GM12878 (cell line): ENCODE results near the gene CRKL. TPM values are rescaled to one million over a fixed set of nuclear protein-coding genes. Genes with fewer than 3 reads are reported as not detected.

Source experiments
- ATAC-seq: fragments of 200-7000 bp; cut with Tn5 transposase; 3 replicates; pipeline ENCODE4 v1.9.1; 2020; ENCODE audit warnings: mild to moderate bottlenecking, moderate library complexity
- BruUV-seq: library from RNA; stranded (reverse); fragments of 400-500 nt; replicated peaks from 2 replicates; lab custom pipeline; 2021; lab: Mats Ljungman, UMichigan
- CTCF ChIA-PET: fragments of 300-600 bp; sonication (Branson Sonifier 250); formaldehyde crosslinking; extraction: SDS; loops from one replicate; lab custom pipeline; 2021; ENCODE audit warnings: inconsistent platforms; lab: Yijun Ruan, JAX
- POLR2A ChIA-PET: fragments of 350-600 bp; formaldehyde crosslinking; extraction: SDS; loops from one replicate; lab custom pipeline; 2021; ENCODE audit warnings: inconsistent platforms; lab: Charles Lee
- RAD21 ChIA-PET: fragments of 300-600 bp; sonication (Branson Sonifier 250); formaldehyde crosslinking; loops from one replicate; lab custom pipeline; 2023; ENCODE audit warnings: antibody characterized with exemption; ENCODE audit not compliant: unreplicated experiment; lab: Charles Lee
- SMC1A ChIA-PET: fragments of 300-600 bp; sonication (Branson Sonifier 250); formaldehyde crosslinking; loops from one replicate; lab custom pipeline; 2023; ENCODE audit not compliant: unreplicated experiment, uncharacterized antibody; lab: Charles Lee
- DNase-seq: peaks from one replicate; pipeline ENCODE4 v3.0.0-alpha.2; 2011; ENCODE audit warnings: low read depth, low spot score
- FAIRE-seq: peaks from 3 replicates; lab custom pipeline; 2011; peaks lifted over from hg19 to GRCh38; lab: Jason Lieb, UNC
- H2AFZ ChIP-seq: 2 replicates; pipeline ENCODE4 v1.6.0; 2011; ENCODE audit warnings: low read depth, low read length, control low read depth; ENCODE audit not compliant: control insufficient read depth
- H3K27ac ChIP-seq: 2 replicates; pipeline ENCODE4 v1.5.1; 2011; ENCODE audit warnings: control low read depth; ENCODE audit not compliant: control insufficient read depth, insufficient read depth
- H3K27me3 ChIP-seq, 2 experiments: replicated peaks in 1 of 2; 2 replicates each; pipeline versions ENCODE4 v1.6.0 to v1.6.1; 2011; ENCODE audit warnings: low read length in 1 of 2; ENCODE audit not compliant: control insufficient read depth in 2 of 2, insufficient read depth in 2 of 2
- H3K36me3 ChIP-seq, 2 experiments: 2 replicates each; pipeline ENCODE4 v1.5.1; 2011; ENCODE audit warnings: low read length in 1 of 2; ENCODE audit not compliant: control insufficient read depth in 2 of 2, insufficient read depth in 2 of 2
- H3K4me1 ChIP-seq: 2 replicates; pipeline ENCODE4 v1.6.1; 2011; ENCODE audit warnings: mild to moderate bottlenecking, low read length, moderate library complexity, mixed read lengths; ENCODE audit not compliant: control insufficient read depth, insufficient read depth
- H3K4me2 ChIP-seq: 2 replicates; pipeline ENCODE4 v1.6.0; 2011; ENCODE audit warnings: control low read depth; ENCODE audit not compliant: control insufficient read depth, insufficient read depth
- H3K4me3 ChIP-seq: fragments of 200-600 bp; sonication (generic); 2 replicates; pipeline ENCODE4 v1.5.1; 2016
- H3K79me2 ChIP-seq: 2 replicates; pipeline ENCODE4 v1.6.0; 2011; ENCODE audit warnings: low read length; ENCODE audit not compliant: control insufficient read depth, insufficient read depth
- H3K9ac ChIP-seq: 2 replicates; pipeline ENCODE4 v1.8.0; 2011; ENCODE audit warnings: low read length, control low read depth, mixed read lengths; ENCODE audit not compliant: control insufficient read depth, insufficient read depth
- H3K9me3 ChIP-seq: replicated peaks from 3 replicates; pipeline ENCODE4 v1.5.1; 2011; ENCODE audit warnings: mild to moderate bottlenecking, low read length; ENCODE audit not compliant: control insufficient read depth, insufficient read depth
- H4K20me1 ChIP-seq: 2 replicates; pipeline ENCODE4 v1.6.0; 2011; ENCODE audit not compliant: control insufficient read depth, insufficient read depth
- NR2C2 ChIP-seq: IDR thresholded peaks from 2 replicates; pipeline ENCODE4 v1.6.1; 2011; ENCODE audit warnings: borderline replicate concordance, low read depth; ENCODE audit not compliant: control insufficient read depth, insufficient read length
- RAD21 ChIP-seq: IDR thresholded peaks from 2 replicates; pipeline ENCODE4 v1.6.1; 2011; ENCODE audit warnings: mild to moderate bottlenecking, low read depth, low read length, moderate library complexity; ENCODE audit not compliant: insufficient read depth
- RUNX3 ChIP-seq: IDR thresholded peaks from 2 replicates; pipeline ENCODE4 v1.6.1; 2012; ENCODE audit warnings: low read length, inconsistent platforms
- TCF3 ChIP-seq: IDR thresholded peaks from 2 replicates; pipeline ENCODE4 v1.6.1; 2012; ENCODE audit warnings: low read depth, mild to moderate bottlenecking, low read length, borderline replicate concordance; ENCODE audit not compliant: insufficient read depth
- WGBS: methylation state at CpG from one replicate; pipeline ENCODE4 v1.1.6; 2016; ENCODE audit warnings: low lambda C conversion rate; ENCODE audit not compliant: insufficient replicate concordance, insufficient coverage; ENCODE audit errors: missing lambda C conversion rate; 5-methylcytosine and 5-hydroxymethylcytosine counted together
- in situ Hi-C: fragments of 300-500 bp; cut with MboI; formaldehyde crosslinking; loops from 9 replicates; pipeline ENCODE4 v1.14.3; 2018; ENCODE audit warnings: mixed read lengths
- intact Hi-C: fragments of 100-400 bp; cut with micrococcal nuclease; formaldehyde crosslinking; loops from one replicate; pipeline ENCODE4 v1.14.2; 2022; ENCODE audit not compliant: unreplicated experiment
- polyA plus RNA-seq, 11 experiments: library from polyadenylated mRNA; depleted of rRNA in 4 of 11; unstranded in 6 of 11; stranded (reverse) in 5 of 11; fragments of >200 nt; fragmentation: Nextera tagmentation in 4 of 11; fragmentation: Illumina TruSeq in 1 of 11; extraction: Ambion mirVana in 4 of 11; extraction: Trizol in 1 of 11; gene quantifications; 1 replicate in 1 of 11; 2 replicates in 10 of 11; pipeline versions ENCODE4 v1.2.1 to v1.2.3, GENCODE V29; 2011 to 2016; ENCODE audit warnings: inconsistent platforms in 2 of 11, missing spikeins in 2 of 11, low read depth in 1 of 11
- total RNA-seq, 4 experiments: library from RNA; depleted of rRNA in 3 of 4; stranded (reverse); fragments of >200 nt in 3 of 4; fragmentation: Illumina TruSeq in 1 of 4; extraction: Trizol in 1 of 4; gene quantifications; 2 replicates each; pipeline versions ENCODE4 v1.2.1 to v1.2.3, GENCODE V29; 2013 to 2021
- TF ChIP-seq, protein P1 (sequence below): IDR thresholded peaks from 2 replicates; pipeline ENCODE4 v1.6.1; 2011; ENCODE audit warnings: borderline replicate concordance, low read depth, mild to moderate bottlenecking, moderate library complexity, low read length; ENCODE audit not compliant: insufficient read depth, poor library complexity, severe bottlenecking
- TF ChIP-seq, protein P2 (sequence below): fragments of 450-650 bp; IDR thresholded peaks from 2 replicates; pipeline ENCODE4 v1.6.1; 2016; ENCODE audit warnings: mild to moderate bottlenecking, moderate library complexity, borderline replicate concordance

CRKL gene
- total and polyA plus RNA-seq, 10 of the 15 experiments (the other 5 are each of a cell fraction or from before 2014, with no cell fraction given), result 12.6 to 61.2 (median 32.7) TPM

DNA sequence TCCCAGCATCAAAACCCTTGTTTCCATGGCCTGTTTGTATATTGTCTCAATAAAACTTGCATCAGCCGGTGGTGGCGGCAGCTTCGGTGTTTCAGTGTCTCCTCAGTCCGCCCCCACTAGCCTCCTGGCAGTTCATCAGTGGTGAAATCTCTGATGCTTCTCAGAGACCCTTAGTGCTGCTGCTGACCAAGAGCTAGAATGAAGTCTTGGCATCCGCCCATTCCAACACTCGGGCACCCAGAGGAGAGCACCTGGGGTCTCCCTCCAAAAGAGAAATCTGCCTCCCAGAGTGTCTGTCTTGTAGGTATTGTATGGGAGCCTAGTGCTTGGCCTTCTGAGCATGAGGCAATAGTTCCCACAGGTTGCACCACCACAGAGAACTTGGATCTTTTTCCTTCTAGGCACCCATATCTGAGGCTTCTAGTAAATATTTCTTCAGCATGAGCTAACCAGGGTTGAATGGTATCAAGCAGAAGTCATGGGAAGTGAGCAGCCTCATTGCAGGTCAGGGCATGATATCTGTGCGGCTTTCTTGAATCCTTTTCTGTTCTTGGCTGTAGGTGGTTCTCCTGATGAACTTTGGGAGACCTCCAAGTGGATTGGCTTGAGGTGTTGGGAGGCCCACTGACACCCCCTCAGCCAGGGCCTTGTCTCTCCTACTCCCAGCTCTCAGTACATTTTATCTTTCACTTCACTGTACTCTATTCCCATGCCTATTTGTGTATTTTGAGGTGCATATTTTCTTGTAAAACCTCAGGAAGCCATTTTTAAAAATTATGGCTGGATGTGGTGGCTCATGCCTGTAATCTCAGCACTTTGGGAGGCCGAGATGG, 36.7 kb downstream of the CRKL start (continued):
- TF ChIP-seq, protein P1, sequence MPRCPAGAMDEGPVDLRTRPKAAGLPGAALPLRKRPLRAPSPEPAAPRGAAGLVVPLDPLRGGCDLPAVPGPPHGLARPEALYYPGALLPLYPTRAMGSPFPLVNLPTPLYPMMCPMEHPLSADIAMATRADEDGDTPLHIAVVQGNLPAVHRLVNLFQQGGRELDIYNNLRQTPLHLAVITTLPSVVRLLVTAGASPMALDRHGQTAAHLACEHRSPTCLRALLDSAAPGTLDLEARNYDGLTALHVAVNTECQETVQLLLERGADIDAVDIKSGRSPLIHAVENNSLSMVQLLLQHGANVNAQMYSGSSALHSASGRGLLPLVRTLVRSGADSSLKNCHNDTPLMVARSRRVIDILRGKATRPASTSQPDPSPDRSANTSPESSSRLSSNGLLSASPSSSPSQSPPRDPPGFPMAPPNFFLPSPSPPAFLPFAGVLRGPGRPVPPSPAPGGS, result no peak
- no peak for TF ChIP-seq RUNX3

DNA sequence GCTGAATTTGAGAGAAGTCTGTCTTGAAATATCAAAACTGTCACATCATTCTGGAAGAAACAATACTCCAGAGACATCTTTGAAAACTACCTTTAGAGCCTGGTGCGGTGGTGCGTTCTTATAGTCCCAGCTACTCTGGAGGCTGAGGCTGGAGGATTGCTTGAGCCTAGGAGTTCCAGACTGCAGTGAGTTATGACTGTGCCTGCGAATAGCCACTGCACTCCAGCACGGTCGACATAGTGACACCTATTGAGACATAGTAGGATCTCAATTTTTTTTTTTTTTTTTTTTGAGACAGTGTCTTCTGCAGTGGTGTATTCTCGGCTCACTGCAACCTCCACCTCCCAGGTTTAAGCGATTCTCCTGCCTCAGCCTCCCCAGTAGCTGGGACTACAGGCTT, 38.3 kb downstream of the CRKL start:
- Histone ChIP-seq H3K9me3 (no peaks in the 10 kb centered on the region), H3K36me3 (peaks cover 11 to 30% of the 10 kb centered on the region in 2 experiments), H3K27me3 (no peaks in the 10 kb centered on the region; a peak in 1 of 4 replicates)
- intact Hi-C loops, result no loop called here
- ChIA-PET RAD21 (interaction anchor here (0.6 to 0.8 kb wide), 2 partner anchors 36 to 372 kb away, joined by 3 read pairs; no protein-coding TSS in a partner anchor), POLR2A (no interaction called here)
- DNase-seq, result no peak
- TF ChIP-seq RAD21 (no peak), NR2C2 (no peak), TCF3 (no peak)
- TF ChIP-seq, protein P2, sequence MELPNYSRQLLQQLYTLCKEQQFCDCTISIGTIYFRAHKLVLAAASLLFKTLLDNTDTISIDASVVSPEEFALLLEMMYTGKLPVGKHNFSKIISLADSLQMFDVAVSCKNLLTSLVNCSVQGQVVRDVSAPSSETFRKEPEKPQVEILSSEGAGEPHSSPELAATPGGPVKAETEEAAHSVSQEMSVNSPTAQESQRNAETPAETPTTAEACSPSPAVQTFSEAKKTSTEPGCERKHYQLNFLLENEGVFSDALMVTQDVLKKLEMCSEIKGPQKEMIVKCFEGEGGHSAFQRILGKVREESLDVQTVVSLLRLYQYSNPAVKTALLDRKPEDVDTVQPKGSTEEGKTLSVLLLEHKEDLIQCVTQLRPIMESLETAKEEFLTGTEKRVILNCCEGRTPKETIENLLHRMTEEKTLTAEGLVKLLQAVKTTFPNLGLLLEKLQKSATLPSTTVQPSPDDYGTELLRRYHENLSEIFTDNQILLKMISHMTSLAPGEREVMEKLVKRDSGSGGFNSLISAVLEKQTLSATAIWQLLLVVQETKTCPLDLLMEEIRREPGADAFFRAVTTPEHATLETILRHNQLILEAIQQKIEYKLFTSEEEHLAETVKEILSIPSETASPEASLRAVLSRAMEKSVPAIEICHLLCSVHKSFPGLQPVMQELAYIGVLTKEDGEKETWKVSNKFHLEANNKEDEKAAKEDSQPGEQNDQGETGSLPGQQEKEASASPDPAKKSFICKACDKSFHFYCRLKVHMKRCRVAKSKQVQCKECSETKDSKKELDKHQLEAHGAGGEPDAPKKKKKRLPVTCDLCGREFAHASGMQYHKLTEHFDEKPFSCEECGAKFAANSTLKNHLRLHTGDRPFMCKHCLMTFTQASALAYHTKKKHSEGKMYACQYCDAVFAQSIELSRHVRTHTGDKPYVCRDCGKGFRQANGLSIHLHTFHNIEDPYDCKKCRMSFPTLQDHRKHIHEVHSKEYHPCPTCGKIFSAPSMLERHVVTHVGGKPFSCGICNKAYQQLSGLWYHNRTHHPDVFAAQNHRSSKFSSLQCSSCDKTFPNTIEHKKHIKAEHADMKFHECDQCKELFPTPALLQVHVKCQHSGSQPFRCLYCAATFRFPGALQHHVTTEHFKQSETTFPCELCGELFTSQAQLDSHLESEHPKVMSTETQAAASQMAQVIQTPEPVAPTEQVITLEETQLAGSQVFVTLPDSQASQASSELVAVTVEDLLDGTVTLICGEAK, result no peak
- TF ChIP-seq, all 136 proteins: peak for 0
- ATAC-seq (no peak), FAIRE-seq (no peak)
- Histone ChIP-seq H3K79me2 (no peaks in the 10 kb centered on the region; the same call in 1 of the 2 replicates), H3K4me3 (no peak overlapping the region), H3K9ac (no peak overlapping the region), H3K4me1 (peaks cover 5% of the 10 kb centered on the region; the same call in 1 of the 2 replicates), H4K20me1 (peaks cover 2% of the 10 kb centered on the region), H3K4me2 (no peak overlapping the region), H2AFZ (no peak overlapping the region), H3K27ac (no peak overlapping the region)
- in situ Hi-C loops, result no loop called here
- BruUV-seq, result no TSS peak
- WGBS, result 32% methylated on average over 6 of the region's 7 CpGs
- ChIA-PET SMC1A (no interaction called here), CTCF (no interaction called here)
